BLaER1 (cell line): ENCODE data around the gene COL1A2.

Experiments used
- H3K27ac ChIP-seq: shearing (Covaris generic); formaldehyde crosslinking; 2 replicates; pipeline ENCODE4 v1.8.1; 2022
- H3K27me3 ChIP-seq: shearing (Covaris generic); formaldehyde crosslinking; 2 replicates; pipeline ENCODE4 v1.8.1; 2022
- H3K36me3 ChIP-seq: shearing (Covaris generic); formaldehyde crosslinking; 2 replicates; pipeline ENCODE4 v1.8.1; 2022
- H3K4me1 ChIP-seq: shearing (Covaris generic); formaldehyde crosslinking; 2 replicates; pipeline ENCODE4 v1.8.1; 2022
- H3K4me2 ChIP-seq: shearing (Covaris generic); formaldehyde crosslinking; 2 replicates; pipeline ENCODE4 v1.8.1; 2022
- H3K4me3 ChIP-seq: shearing (Covaris generic); formaldehyde crosslinking; 2 replicates; pipeline ENCODE4 v1.8.1; 2022
- H3K9ac ChIP-seq: shearing (Covaris generic); formaldehyde crosslinking; 2 replicates; pipeline ENCODE4 v1.8.1; 2022
- H3K9me3 ChIP-seq: shearing (Covaris generic); formaldehyde crosslinking; 2 replicates; pipeline ENCODE4 v1.8.1; 2022
- H4K20me1 ChIP-seq: shearing (Covaris generic); formaldehyde crosslinking; 2 replicates; pipeline ENCODE4 v1.8.1; 2022
- Cebpa-rat ChIP-seq: shearing (Covaris generic); IDR thresholded peaks from 2 replicates; pipeline ENCODE4 v1.8.1; 2022

The COL1A2 gene

DNA sequence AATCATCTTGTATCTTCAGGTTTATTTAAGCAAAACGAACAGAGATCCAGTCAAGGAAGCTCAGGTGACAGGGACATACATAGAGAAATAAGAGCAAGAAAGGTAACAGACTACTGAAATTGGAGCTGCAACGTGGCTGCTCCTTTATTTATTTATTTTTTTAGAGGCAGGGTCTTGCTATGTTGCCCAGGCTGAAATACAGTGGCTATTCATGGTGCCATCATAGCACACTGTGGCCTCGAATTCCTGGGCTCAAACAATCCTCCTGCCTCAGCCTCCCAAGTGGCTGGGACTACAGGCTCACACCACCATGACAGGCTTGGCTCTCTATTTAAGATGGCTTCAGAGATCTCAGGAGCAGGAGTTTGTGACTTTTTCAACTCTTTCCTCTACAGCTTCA, 46.4 kb downstream of the COL1A2 start:
- Histone ChIP-seq H3K9ac (no peak overlapping the region), H3K4me3 (no peak overlapping the region), H3K27me3 (no peaks in the 10 kb centered on the region), H3K4me1 (no peaks in the 10 kb centered on the region), H3K9me3 (no peaks in the 10 kb centered on the region), H3K4me2 (no peak overlapping the region), H4K20me1 (no peaks in the 10 kb centered on the region), H3K36me3 (no peaks in the 10 kb centered on the region), H3K27ac (no peak overlapping the region)
- no peak for TF ChIP-seq Cebpa-rat

DNA sequence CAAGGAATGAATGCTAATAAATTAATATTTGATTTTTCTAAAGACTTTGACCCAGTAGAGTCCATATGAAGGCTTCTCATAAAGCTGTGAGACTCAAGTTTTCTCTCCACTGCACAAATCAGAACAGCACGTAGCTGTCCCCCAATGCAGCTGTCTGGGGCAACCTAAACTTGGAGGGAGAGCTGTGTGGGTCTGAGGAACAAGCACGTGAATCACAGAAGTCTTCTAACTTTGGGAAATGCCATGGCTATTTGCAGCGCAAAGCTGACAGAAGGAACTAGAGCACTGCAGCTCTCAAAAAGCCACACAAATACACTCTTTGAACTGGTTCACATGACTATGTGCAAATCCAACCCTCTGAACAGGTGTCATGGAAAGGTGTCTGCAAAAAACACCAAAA, 47.9 kb downstream of the COL1A2 start:
- H3K4me3 ChIP-seq: no peak overlapping the region
- H3K36me3 ChIP-seq: no peaks in the 10 kb centered on the region
- no peak for TF ChIP-seq Cebpa-rat
- no peak overlapping the region for H3K27ac ChIP-seq
- no peak overlapping the region for H3K4me2 ChIP-seq
- H3K9me3 ChIP-seq: no peaks in the 10 kb centered on the region
- H3K9ac ChIP-seq: no peak overlapping the region
- H3K4me1 ChIP-seq: no peaks in the 10 kb centered on the region
- no peaks in the 10 kb centered on the region for H3K27me3 ChIP-seq
- no peaks in the 10 kb centered on the region for H4K20me1 ChIP-seq

DNA sequence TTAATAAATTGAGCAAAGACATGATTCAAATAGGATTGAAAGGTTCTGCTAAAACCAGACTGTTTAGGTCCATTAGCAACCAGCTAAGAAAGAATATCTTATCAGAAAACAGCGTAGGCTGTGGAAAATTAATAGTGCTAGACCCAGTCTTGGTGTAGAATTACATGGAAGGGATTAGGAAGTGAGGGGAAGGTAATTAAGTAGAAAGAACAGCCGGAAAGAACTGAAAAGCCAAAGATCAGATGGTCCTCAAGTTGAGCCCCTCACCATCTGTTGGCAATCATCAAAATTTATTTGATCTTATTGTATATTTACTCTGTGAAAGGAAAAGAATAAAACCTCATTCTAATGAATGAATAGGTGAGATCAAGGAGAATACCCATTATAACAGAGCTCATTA, 50.1 kb downstream of the COL1A2 start:
- Histone ChIP-seq H3K27ac (no peak overlapping the region), H3K4me2 (no peak overlapping the region), H3K9me3 (peaks cover 6% of the 10 kb centered on the region; the same call in 1 of the 2 replicates), H3K36me3 (no peaks in the 10 kb centered on the region), H4K20me1 (no peaks in the 10 kb centered on the region), H3K4me3 (no peak overlapping the region), H3K4me1 (no peaks in the 10 kb centered on the region), H3K9ac (no peak overlapping the region), H3K27me3 (no peaks in the 10 kb centered on the region)
- TF ChIP-seq Cebpa-rat: no peak

DNA sequence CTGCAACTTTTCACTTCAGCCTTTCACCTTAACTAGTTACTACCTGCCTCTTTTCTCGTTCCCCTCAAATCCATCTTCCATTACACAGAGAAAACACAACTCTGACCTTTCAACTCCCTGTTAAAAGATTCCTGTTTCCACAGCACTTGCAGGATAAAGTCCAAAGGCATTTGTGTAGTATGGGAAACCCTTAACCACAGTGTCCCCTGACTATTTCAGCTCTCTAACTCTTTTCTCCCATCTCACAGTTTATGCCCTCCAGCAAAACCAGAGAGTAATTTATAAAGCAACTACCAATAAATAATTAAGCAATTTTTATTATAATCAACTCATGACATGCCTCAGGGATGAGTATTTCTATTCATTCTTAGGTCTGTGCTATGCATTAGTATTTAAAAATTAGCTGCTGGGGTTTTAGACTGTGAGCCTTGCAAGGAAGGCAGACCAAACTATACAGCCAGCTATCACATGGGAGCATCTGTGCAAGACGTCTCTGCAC, 51.0 kb downstream of the COL1A2 start:
- Histone ChIP-seq H3K36me3 (no peaks in the 10 kb centered on the region), H4K20me1 (no peaks in the 10 kb centered on the region), H3K9me3 (peaks cover 6% of the 10 kb centered on the region; the same call in 1 of the 2 replicates), H3K27me3 (no peaks in the 10 kb centered on the region), H3K27ac (no peak overlapping the region), H3K9ac (no peak overlapping the region), H3K4me1 (no peaks in the 10 kb centered on the region), H3K4me2 (no peak overlapping the region), H3K4me3 (no peak overlapping the region)
- TF ChIP-seq Cebpa-rat: no peak

DNA sequence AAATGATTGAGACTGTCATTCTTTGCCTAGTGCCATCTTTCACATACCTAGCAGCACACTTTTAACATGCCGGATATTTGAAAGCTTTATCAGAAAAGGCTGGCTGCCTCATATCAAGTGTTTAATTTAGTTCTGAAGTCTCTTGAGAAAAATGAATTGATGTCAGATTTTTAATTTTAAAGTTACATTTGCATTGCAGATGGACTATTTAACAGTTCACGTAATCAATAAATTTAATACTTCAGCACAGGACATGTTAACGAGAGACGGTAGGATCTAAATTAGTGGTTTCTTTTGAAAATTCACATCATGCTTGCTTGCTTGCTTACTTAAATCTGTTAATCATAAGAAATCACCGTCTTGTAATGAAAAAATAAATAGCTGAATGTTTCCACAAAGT, 51.6 kb downstream of the COL1A2 start:
- TF ChIP-seq Cebpa-rat: no peak
- no peaks in the 10 kb centered on the region for H3K4me1 ChIP-seq
- no peak overlapping the region for H3K4me2 ChIP-seq
- peaks cover 6% of the 10 kb centered on the region; the same call in 1 of the 2 replicates for H3K9me3 ChIP-seq
- no peak overlapping the region for H3K27ac ChIP-seq
- H3K27me3 ChIP-seq: no peaks in the 10 kb centered on the region
- H4K20me1 ChIP-seq: no peaks in the 10 kb centered on the region
- no peak overlapping the region for H3K9ac ChIP-seq
- H3K36me3 ChIP-seq: no peaks in the 10 kb centered on the region
- H3K4me3 ChIP-seq: no peak overlapping the region

DNA sequence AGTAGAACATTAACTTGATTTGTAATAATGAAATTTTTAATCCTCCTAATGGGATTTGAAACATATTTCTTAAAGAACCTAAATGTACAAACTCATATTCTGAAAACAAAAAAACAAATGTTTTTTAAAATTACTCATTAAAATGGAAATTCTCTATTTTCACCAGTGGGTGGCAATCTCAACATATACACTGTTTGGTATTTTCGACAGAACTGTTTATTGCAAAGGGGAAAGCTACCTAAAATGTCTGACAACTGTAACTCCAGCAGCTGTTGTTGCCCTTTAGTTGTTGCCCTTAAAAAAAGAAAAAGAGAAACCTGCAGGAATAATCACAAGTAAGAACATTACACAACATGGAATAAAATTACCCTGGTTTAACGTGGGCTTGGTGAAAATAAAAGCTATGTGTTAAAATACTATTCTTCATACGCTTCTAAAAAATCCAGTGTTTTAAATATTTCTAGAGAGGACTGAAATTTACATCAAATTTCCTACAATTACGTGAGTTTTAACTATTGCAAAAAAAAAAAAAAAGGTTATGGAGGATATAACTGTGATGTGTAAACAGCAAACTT, 54.5 kb downstream of the COL1A2 start:
- H3K9me3 ChIP-seq: peaks cover 6% of the 10 kb centered on the region; the same call in 1 of the 2 replicates
- H3K4me3 ChIP-seq: no peak overlapping the region
- H3K36me3 ChIP-seq: no peaks in the 10 kb centered on the region
- no peaks in the 10 kb centered on the region for H4K20me1 ChIP-seq
- H3K4me1 ChIP-seq: no peaks in the 10 kb centered on the region
- no peaks in the 10 kb centered on the region for H3K27me3 ChIP-seq
- no peak overlapping the region for H3K27ac ChIP-seq
- no peak for TF ChIP-seq Cebpa-rat
- H3K4me2 ChIP-seq: no peak overlapping the region
- H3K9ac ChIP-seq: no peak overlapping the region

DNA sequence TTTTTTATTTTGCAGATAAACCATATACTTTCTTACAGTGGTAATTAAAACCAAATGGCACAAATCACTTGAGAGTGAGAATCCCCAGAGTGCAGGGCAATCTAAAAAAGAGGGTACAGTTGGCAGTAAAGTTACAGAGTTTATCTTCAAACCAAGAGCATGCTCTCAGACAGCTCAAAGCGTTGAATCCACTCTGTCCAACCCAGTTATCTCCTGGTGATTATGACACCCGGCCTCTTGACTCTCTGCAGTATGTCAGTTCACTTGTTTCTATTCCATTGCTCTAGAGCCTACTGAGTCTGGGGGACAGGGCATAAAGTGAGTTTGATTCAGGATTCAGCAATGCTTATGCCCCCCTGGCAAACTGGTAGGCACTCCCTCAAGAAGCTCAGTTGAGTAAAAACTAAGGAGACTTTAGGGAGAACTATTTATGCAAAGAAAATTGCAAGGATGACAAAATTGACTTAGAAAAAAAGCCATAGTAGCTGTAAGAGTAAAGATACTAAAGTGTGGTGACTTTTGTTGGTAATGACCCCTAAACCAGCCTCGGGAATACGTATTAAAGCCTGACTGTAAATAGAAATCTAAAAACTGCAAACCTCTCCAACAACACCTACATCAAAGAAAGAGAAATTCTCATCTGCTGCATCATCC, 55.5 kb downstream of the COL1A2 start:
- no peak overlapping the region for H3K4me2 ChIP-seq

DNA sequence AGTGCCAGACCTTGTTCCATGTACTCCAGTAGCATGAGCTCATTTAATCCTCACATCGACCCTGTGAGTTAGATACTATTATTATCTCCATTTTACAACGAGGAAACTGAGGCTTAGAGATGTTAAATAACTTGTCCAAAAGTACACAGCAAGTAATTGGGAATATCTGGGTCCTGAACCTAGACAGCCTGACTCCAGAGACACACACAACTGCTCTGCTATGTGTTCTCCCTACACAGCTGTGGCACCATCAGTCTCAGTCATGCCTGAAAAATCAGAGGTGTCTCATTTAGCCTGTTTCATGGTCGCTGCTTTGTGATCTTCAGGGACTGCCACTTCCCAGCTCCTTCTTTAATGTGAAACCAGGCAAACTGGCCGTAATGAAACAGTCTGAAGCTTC, 56.5 kb downstream of the COL1A2 start:
- H3K9ac ChIP-seq: no peak overlapping the region
- no peak for TF ChIP-seq Cebpa-rat
- H3K4me3 ChIP-seq: no peak overlapping the region
- no peak overlapping the region for H3K4me2 ChIP-seq
- H4K20me1 ChIP-seq: no peaks in the 10 kb centered on the region
- H3K4me1 ChIP-seq: no peaks in the 10 kb centered on the region
- H3K27ac ChIP-seq: no peak overlapping the region
- no peaks in the 10 kb centered on the region for H3K27me3 ChIP-seq
- H3K36me3 ChIP-seq: no peaks in the 10 kb centered on the region
- H3K9me3 ChIP-seq: peaks cover 6% of the 10 kb centered on the region; the same call in 1 of the 2 replicates

More for the DNA sequence above, 55.5 kb downstream of the COL1A2 start:
- Histone ChIP-seq H3K36me3 (no peaks in the 10 kb centered on the region), H3K9ac (no peak overlapping the region), H3K4me1 (no peaks in the 10 kb centered on the region), H3K27ac (no peak overlapping the region), H3K4me3 (no peak overlapping the region), H3K27me3 (no peaks in the 10 kb centered on the region), H3K9me3 (peaks cover 6% of the 10 kb centered on the region; the same call in 1 of the 2 replicates), H4K20me1 (no peaks in the 10 kb centered on the region)
- TF ChIP-seq Cebpa-rat: no peak

DNA sequence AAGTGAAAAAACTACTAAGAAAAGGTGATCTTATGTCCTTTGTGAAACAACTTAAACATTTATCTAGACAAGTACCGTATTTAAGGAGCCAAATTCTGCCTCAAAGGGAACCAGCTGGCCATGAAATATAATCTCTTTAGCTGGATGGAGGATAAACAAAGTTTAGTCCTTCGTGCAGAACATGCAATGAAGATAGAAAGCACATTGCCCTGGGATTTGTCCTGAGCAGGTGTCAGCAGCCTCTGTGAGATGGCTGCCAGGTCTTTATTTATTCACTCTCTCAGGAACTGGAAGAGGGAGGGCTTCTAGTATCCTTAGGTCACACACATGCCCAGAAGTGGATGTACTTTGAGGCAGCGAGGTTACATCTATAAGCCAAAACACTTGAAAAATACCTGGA, 57.5 kb downstream of the COL1A2 start:
- H3K36me3 ChIP-seq: no peaks in the 10 kb centered on the region
- no peaks in the 10 kb centered on the region for H3K4me1 ChIP-seq
- TF ChIP-seq Cebpa-rat: no peak

DNA sequence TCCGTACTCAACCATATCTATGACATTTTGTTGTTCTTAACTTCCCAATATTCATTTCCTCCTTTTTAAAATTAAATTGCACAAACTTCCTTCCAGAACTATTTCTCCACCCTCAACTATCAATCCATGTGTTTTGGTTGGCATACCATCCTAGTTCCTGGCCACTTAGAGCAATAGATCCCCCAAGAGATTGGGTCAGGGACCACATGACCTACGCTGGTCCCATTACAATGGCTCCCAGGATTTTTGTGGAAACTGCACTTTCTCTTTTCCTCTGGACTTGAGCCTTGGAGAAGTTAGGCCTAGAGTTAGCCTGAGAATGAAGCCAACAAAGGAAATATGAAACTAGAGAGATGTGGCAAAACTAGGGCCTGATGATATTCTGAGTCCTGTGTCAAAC, 59.2 kb downstream of the COL1A2 start:
- Histone ChIP-seq H3K9me3 (no peaks in the 10 kb centered on the region), H3K4me2 (no peak overlapping the region), H4K20me1 (no peaks in the 10 kb centered on the region)

More for the DNA sequence above, 57.5 kb downstream of the COL1A2 start:
- Histone ChIP-seq H3K4me3 (no peak overlapping the region), H4K20me1 (no peaks in the 10 kb centered on the region), H3K27ac (no peak overlapping the region), H3K9me3 (peaks cover 6% of the 10 kb centered on the region; the same call in 1 of the 2 replicates), H3K27me3 (no peaks in the 10 kb centered on the region), H3K9ac (no peak overlapping the region), H3K4me2 (no peak overlapping the region)

More for the DNA sequence above, 59.2 kb downstream of the COL1A2 start:
- H3K9ac ChIP-seq: no peak overlapping the region
- no peak overlapping the region for H3K27ac ChIP-seq
- no peaks in the 10 kb centered on the region for H3K36me3 ChIP-seq
- TF ChIP-seq Cebpa-rat: no peak
- no peaks in the 10 kb centered on the region for H3K27me3 ChIP-seq
- H3K4me3 ChIP-seq: no peak overlapping the region
- H3K4me1 ChIP-seq: no peaks in the 10 kb centered on the region
